HT-29 (cell line): ENCODE measurements around the gene REG3A. TPM values are rescaled to one million over a fixed set of nuclear protein-coding genes. Genes with fewer than 3 reads are reported as not detected.

Experiments used
- DNase-seq: peaks from one replicate; pipeline ENCODE4 v3.0.0-alpha.2; 2015; ENCODE audit warnings: low spot score
- total RNA-seq: library from RNA; depleted of rRNA; stranded (reverse); fragments of >200 nt; shearing (Covaris generic); gene quantifications from 2 replicates; pipeline ENCODE4 v1.2.3, GENCODE V29; 2014; rRNA removed

The REG3A gene
- total RNA-seq, 1 experiment from 2014 or later, result not detected

- no peak for DNase-seq
These were observed 39.3 kb downstream of the REG3A start, which contains the start of gene REG1A for GRCh38 chr2:79120194-79120713. REG1A (plus strand) TSS chr2:79120488; CDS start chr2:79120862, 374 bp downstream.

GRCh38 chr2:79116997-79117928 is 42.3 kb downstream of the REG3A start:
- no peak for DNase-seq

- no peak for DNase-seq
These were observed 44.6 kb downstream of the REG3A start for GRCh38 chr2:79114797-79115494.

GRCh38 chr2:79112269-79112668 is 47.3 kb downstream of the REG3A start:
- DNase-seq, result no peak

Other genes with a start within 250 kb of the REG3A start
- not detected in 2 replicates for gene REG3G, start 134.1 kb downstream of the REG3A start, total RNA-seq
- gene REG1B, start 71.8 kb downstream of the REG3A start, total RNA-seq, result not detected in 2 replicates
- not detected in 2 replicates for gene REG1A, start 39.3 kb downstream of the REG3A start, total RNA-seq